Measurements from ENCODE around the gene UNCX.
A peak's percentile ranks its signal among the peaks of the same experiment; 100 is the strongest.

Gene UNCX

GRCh38 chr7:1218541-1219165, 14.0 kb upstream of the UNCX start:
- no peak for DNase-seq (ENCODE audit: low read depth)
- TF ChIP-seq, protein P1, sequence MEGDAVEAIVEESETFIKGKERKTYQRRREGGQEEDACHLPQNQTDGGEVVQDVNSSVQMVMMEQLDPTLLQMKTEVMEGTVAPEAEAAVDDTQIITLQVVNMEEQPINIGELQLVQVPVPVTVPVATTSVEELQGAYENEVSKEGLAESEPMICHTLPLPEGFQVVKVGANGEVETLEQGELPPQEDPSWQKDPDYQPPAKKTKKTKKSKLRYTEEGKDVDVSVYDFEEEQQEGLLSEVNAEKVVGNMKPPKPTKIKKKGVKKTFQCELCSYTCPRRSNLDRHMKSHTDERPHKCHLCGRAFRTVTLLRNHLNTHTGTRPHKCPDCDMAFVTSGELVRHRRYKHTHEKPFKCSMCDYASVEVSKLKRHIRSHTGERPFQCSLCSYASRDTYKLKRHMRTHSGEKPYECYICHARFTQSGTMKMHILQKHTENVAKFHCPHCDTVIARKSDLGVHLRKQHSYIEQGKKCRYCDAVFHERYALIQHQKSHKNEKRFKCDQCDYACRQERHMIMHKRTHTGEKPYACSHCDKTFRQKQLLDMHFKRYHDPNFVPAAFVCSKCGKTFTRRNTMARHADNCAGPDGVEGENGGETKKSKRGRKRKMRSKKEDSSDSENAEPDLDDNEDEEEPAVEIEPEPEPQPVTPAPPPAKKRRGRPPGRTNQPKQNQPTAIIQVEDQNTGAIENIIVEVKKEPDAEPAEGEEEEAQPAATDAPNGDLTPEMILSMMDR (IDR thresholded peaks at IDR 0.05; ENCODE audit: insufficient read depth, low read depth, low read length, missing control alignments), result no peak
- no peak overlapping the region for H3K4me3 ChIP-seq (ENCODE audit: low read length)

DNA sequence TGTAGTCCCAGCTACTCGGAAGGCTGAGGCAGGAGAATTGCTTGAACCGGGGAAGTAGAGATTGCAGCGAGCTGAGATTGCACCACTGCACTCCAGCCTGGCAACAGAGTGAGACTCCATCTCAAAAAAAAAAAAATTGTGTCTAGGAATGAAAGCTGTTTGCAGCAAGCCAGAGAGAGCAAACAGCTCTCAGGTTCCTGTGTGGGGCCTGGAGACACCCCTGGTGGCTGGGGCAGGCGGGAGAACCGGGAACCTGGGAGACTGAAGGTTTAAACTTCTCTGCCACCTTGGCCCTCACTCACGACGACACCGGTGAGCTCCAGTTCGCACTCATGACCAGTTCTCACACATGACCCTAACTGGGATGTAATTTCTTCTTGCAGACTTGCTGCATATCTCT, 13.2 kb upstream of the UNCX start:
- no peak for DNase-seq (ENCODE audit: low read depth)
- TF ChIP-seq, protein P1 (IDR thresholded peaks at IDR 0.05; ENCODE audit: insufficient read depth, low read depth, low read length, missing control alignments), result no peak
- H3K4me3 ChIP-seq (ENCODE audit: low read length), result no peak overlapping the region

- no peak overlapping the region for H3K4me3 ChIP-seq (ENCODE audit: low read length)
- TF ChIP-seq, protein P1 (IDR thresholded peaks at IDR 0.05; ENCODE audit: insufficient read depth, low read depth, low read length, missing control alignments), result no peak
- DNase-seq (ENCODE audit: low read depth), result no peak
Observed at GRCh38 chr7:1220000-1220726, 12.5 kb upstream of the UNCX start.

DNA sequence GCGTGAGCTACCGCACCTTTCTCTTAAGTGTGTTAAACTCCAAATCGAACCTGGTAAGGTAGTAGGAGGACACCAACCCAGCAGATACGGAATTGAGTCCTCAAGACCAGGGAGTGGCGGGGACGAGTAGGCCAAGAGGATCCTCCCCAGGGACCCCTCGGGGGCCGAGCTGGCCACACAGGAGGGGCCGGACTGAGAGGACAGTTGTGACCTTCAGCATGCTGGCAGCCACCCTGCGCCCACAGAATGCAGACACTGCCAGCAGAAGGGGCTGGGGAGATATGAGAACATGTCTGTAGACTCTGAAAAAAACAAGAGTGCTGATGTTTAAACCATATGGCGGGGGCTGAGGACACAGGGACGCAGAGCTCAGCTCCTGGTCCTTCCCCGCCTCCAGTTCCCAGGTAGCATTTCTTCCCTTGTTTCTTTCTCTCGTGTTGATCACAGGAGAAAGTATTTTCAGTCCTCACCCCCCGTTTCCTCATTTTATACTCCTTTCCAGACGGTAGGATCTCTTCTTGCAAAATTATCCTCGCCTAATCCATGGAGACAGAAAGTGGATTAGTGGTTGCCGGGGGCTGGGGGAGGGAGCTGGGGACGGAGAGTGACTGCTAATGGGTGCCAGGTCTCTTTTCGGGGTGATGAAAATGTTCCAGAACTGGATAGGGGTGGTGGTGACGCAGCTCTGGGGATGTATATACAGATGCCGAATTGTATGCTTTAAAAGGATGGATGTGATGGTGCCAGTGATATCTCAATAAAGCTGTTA, 11.5 kb upstream of the UNCX start:
- TF ChIP-seq, protein P1 (IDR thresholded peaks at IDR 0.05; ENCODE audit: insufficient read depth, low read depth, low read length, missing control alignments), result no peak
- DNase-seq (ENCODE audit: low read depth), result no peak

GRCh38 chr7:1223196-1223981, 9.3 kb upstream of the UNCX start:
- no peak overlapping the region for H3K4me3 ChIP-seq (ENCODE audit: low read length)
- no peak for DNase-seq (ENCODE audit: low read depth)
- TF ChIP-seq, protein P1 (IDR thresholded peaks at IDR 0.05; ENCODE audit: insufficient read depth, low read depth, low read length, missing control alignments), result peak; percentile 16

More for the DNA sequence above, 11.5 kb upstream of the UNCX start:
- no peak overlapping the region for H3K4me3 ChIP-seq (ENCODE audit: low read length)

DNA sequence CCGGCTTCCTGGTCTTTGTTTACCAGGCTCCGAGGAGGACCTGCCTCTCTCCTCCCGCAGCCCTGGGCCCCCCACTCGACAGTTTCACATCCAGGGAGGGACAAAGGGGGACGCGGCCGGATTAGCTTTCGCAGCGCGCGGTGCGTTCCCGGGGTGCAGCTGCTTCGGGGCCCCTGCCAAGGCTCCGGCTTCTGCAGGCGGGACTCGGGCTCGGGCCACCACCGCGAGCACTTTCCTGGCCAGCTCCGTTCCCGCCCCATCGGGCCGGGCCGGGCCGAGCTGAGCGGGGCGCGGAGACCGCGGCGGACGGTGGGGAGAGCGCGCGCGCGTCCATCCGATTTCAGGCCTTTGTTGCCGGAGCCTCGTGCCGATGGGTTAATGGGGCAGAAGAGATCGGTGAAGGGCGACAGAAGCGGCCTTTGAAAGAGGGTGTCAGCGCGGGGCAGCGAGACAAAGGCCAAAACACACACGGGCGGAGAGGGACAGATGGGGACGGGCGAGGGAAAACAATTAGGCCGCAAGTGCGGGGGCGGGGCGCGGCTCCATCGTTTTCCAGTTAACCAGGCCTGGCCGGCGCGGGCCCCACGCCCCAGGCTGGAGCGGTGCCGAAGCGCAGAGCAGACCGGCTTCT, 8.5 kb upstream of the UNCX start:
- TF ChIP-seq, protein P1 (IDR thresholded peaks at IDR 0.05; ENCODE audit: insufficient read depth, low read depth, low read length, missing control alignments), result no peak
- DNase-seq (ENCODE audit: low read depth), result no peak
- H3K4me3 ChIP-seq (ENCODE audit: low read length), result no peak overlapping the region

Measured in epithelial cell of esophagus (primary cell).